Measurements from ENCODE around the gene SSR3. TPM values are rescaled to one million over a fixed set of nuclear protein-coding genes. Genes with fewer than 3 reads are reported as not detected.

SSR3 gene
- total and polyA plus RNA-seq, 2 donors from 2014 or later, result 132 to 150 TPM

DNA sequence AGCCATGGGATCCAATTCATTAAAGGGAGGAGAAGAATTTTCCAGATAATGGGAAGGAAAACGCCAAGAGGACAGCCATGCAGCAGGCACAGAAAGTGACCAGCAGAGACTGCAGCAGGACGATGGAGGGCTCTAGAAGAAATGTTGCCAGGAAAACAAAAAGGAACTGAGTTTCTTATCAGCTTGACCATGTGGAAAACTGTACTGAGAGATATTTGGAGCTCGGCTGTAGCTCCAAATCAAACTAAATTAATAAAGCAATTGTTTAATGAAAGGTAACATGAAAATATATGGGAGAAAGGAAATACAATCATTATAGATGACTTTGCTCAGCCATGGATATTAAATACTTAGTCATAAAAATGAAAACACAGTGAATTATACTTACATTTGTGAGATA, 63.7 kb downstream of the SSR3 start:
- no peaks in the 10 kb centered on the region for H3K36me3 ChIP-seq (ENCODE audit: control insufficient read depth in 2 of 3, insufficient read depth in 3 of 3, low read length in 3 of 3)
- no peak overlapping the region for H3K4me3 ChIP-seq (ENCODE audit: low read length in 3 of 3)
- DNase-seq, result no peak
- intact Hi-C loops (cut with DNase I), result no loop called here
- no peaks in the 10 kb centered on the region for H3K9me3 ChIP-seq (ENCODE audit: control insufficient read depth in 2 of 3, insufficient read depth in 1 of 3, low read length in 3 of 3)
- H3K27me3 ChIP-seq (ENCODE audit: control insufficient read depth, insufficient read depth, low read length), result no peaks in the 10 kb centered on the region
- H3K27ac ChIP-seq (ENCODE audit: low read depth in 2 of 2, low read length in 2 of 2), result no peak overlapping the region
- H3K4me1 ChIP-seq (ENCODE audit: control insufficient read depth in 2 of 3, insufficient read depth in 2 of 3, low read depth in 1 of 3, low read length in 3 of 3), result no peaks in the 10 kb centered on the region
- H3K9ac ChIP-seq (ENCODE audit: low read length in 3 of 3), result no peak overlapping the region
- FAIRE-seq, result no peak
- TF ChIP-seq, protein P1, sequence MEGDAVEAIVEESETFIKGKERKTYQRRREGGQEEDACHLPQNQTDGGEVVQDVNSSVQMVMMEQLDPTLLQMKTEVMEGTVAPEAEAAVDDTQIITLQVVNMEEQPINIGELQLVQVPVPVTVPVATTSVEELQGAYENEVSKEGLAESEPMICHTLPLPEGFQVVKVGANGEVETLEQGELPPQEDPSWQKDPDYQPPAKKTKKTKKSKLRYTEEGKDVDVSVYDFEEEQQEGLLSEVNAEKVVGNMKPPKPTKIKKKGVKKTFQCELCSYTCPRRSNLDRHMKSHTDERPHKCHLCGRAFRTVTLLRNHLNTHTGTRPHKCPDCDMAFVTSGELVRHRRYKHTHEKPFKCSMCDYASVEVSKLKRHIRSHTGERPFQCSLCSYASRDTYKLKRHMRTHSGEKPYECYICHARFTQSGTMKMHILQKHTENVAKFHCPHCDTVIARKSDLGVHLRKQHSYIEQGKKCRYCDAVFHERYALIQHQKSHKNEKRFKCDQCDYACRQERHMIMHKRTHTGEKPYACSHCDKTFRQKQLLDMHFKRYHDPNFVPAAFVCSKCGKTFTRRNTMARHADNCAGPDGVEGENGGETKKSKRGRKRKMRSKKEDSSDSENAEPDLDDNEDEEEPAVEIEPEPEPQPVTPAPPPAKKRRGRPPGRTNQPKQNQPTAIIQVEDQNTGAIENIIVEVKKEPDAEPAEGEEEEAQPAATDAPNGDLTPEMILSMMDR (IDR thresholded peaks at IDR 0.05; ENCODE audit: borderline replicate concordance, extremely low read depth, insufficient read depth), result no peak

Other genes starting within 250 kb of the SSR3 start
- 21.8 TPM for gene TIPARP, start 119.5 kb upstream of the SSR3 start, total RNA-seq
- 9.5 TPM for gene TIPARP, start 119.5 kb upstream of the SSR3 start, polyA plus RNA-seq (ENCODE audit: insufficient read depth, low read depth, low replicate concordance)